ENCODE data around the gene CFHR4.
"Not testable (repeated sequence)": the region's sequence is repeated elsewhere in the genome, so short reads cannot be mapped to it uniquely, and the experiment has no call there.

Gene CFHR4

DNA sequence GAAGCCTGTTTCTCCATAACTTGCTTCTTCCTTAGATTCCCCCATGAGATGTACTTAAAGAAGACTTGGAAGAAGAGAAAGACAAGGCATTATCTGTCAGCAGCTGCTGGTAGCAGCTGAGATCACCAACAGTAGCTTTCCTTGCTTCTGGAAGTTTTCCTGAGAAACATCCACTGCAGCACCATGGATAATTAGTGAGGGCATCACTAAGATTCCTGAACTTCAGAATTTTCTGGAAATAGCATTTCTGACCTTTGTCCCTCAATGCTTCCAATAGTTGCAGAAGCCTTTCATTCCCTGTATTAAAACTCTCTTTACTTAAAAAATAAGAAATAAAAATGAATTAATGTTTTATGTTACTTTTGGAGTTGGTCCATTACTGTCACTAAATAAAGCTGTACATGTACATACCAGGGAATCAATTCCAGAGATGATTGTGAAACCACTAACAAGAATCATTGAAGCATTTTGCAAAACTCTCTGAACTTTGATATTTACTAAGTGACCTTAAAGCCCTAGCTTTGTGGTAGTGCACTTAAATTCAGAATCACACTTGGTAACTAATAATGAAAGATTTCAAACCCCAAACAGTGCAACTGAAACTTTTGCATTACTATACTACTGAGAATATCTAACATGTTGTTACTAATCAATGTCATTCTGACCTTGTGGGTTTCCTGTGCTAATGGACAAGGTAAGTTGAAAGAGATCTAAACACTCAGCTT lies at the start of gene CFHR4:
CFHR4 (plus strand) TSS at position 538 of the 725 bp plus-strand sequence; CDS start at position 637, 99 bp downstream.
- DNase-seq: no peak

- DNase-seq: not testable (repeated sequence)
Measured at GRCh38 chr1:196849613-196850492, 38.0 kb upstream of the CFHR4 start.

- no peak for DNase-seq
Measured at GRCh38 chr1:196856053-196856452, 31.8 kb upstream of the CFHR4 start.

GRCh38 chr1:196857188-196857587 lies 30.7 kb upstream of the CFHR4 start:
- DNase-seq: no peak

DNA sequence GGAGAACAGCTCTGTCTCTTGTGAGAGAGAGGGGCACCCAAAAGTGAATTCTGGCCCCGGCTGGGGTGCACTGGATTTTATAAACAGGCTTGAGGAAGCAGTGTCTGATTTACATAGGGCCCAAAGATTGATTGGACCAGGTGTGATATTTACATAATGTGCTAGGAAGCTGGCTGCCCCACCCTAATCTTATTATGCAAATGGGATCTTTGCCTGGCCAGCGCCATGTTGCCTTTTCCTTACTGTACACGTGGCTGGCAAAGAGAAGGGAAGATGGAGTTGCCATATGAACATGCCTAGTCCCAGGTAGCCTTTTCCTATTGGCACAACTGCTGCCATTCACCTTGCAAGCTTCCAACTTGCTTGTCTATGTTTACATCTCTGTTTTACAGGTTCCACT lies 29.0 kb upstream of the CFHR4 start:
- DNase-seq: no peak

GRCh38 chr1:196860323-196860884 lies 27.4 kb upstream of the CFHR4 start:
- DNase-seq: no peak

GRCh38 chr1:196861429-196861828 lies 26.4 kb upstream of the CFHR4 start:
- no peak for DNase-seq

DNA sequence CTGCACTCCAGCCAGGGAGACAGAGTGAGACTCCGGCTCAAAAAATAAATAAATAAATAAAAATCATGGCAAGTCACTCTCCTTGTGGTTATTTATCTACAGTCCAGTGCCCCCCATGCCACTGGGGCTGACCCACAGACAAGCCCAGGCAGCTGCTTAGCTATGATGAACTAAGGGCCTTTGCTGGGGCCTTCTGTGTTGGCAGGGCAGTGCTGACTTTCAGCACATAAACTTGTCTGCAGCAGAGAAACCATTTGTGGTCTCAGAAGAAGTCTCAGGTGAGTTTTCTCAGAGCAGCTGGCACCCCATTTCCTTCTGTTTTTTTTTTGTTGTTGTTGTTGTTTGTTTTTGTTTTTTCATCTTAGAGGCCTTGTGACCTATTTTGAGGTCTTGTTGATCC lies 20.9 kb upstream of the CFHR4 start:
- no peak for DNase-seq

DNA sequence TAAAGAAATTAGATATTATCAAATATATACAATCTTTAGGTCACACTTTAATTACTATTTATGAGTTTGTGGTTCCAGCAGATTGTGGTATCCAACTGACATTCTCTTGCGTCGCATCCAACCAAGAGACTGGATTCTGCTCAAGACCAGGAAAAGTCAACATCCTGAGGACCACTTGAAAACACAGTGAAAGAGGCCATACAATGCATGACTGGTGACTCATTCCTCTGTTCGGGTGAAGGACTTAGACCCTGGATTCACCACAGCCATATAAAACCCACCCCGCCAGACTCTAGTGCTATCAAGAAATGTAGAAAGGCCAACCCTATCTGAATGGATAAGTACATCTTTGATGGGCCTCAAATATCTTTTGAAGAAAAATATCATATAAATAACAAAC lies 14.5 kb upstream of the CFHR4 start:
- DNase-seq: no peak

DNA sequence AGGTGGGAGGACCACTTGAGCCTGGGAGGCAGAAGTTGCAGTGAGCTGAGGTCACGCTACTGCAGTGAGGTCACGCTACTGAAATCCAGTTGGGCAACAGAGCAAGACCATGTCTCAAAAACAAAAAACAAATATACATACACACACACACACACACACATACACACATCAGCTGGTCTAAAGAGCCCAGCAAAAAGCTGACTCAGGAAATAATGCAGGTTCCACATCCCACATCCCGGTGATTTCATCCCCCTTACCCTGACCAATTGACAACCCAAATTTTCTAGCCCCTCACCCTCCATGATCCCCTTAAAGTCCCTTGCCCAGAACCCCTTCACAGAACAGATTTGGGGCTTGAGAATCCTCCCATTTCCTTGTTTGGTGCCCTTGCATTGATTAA lies 11.9 kb upstream of the CFHR4 start:
- no peak for DNase-seq

DNA sequence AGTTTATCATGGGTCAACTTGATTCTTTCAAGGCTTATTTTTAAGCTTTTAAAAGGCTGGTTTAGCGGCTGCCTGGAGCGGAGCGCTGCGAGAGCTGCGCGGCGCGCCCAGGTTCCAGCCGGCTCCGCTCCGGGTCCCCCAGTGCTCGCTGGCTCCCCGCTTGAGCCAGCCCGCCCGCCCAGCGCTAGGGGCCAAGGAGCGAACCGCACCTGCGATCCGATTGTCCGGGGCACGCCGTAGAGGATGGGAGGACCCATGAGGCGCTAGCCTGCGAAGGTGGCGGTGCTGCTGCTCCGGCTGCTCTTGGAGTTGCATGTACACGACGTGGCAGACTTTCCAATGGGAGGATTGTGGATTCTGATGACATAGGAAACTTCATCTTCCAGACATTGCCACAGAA lies 9.9 kb upstream of the CFHR4 start:
- no peak for DNase-seq

- not testable (repeated sequence) for DNase-seq
Measured at GRCh38 chr1:196886560-196886959, 1.3 kb upstream of the CFHR4 start.

DNA sequence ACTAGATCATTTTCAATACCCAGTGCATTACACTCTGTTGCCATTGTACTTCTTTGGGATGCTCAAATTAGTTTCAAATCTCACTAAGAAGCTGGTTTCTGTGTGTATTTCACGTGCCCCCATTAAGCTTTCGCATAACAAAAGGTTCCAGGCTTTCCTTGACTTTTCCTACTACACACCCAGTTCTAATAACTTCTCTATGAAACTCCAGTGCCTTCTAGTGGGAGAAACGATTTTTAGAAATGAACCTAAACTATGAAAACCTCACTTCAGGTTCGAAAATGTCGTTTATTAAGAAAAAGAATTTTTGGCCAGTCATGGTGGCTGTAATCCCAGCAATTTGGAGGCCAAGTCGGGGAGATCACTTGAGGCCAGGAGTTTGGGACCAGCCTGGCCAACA lies 2.8 kb downstream of the CFHR4 start:
- DNase-seq: no peak

DNA sequence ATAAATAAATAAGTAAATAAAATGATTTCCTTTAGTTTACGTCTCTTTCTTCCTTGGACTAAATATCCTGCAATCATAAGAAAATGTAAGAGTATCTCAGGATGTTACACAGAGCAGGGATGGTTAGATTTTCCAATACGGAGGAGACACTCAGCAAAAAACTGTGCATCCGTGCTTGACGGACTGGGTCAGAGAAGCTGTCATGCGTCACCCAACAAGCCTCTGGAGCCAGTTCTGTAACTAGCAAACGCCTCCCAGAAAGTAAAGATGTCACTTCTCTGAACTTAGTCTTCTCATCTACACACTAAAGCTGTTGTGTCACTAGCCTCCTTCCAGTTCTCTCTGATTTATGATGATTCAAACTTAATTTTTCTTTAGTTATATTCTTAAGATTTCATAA lies 3.4 kb downstream of the CFHR4 start:
- DNase-seq: no peak

DNA sequence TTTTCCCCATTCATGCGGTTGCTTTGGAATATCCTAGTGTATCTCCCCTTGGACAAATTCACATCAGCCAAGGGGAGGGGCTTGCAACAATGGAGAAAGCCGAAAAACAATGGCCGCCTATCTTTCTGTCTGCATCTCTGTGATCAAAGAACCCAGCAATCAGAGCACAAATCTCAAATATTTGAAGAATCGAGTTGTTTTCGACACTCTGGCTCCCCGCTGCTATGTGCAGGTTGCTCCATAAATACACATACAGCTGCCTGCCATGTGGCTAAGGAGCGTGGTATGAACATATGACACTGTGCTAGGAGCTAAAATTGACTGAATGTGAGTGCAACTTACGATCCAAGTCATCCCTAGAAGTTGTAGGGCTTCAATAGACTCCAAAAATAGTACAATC lies 8.5 kb downstream of the CFHR4 start:
- DNase-seq: no peak

DNA sequence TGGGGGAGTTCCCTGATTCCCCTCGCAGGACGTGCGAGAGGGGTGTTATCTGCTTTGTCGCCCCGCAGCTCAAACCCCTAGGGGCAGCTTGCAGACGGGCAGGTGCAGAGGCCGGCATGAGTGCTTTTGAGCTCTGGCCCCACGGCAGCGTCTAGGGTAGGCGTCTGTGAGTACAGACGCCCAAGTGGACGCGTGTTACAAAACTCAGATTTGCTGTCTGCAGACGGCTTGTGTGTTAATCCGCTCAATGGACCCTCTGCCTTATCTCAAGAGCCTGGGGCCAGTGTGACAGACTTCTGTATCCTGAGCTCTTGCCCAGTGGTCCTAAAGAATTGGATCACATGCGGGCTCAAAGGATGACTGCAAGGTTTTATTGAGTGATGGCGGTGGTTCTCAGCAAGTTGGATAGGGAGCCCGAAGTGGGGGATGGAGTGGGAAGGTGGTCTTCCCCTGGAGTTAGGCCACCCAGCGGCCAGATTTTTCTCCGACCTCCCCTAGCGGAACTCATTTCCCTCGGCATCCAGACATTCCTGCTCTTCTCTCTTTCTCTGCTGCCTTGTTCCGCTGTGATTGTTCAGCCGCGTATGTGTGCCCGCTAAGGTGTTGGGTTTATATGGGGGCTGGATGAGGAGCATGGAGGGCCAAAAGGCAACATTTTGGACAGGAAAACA lies 9.4 kb downstream of the CFHR4 start:
- no peak for DNase-seq

DNA sequence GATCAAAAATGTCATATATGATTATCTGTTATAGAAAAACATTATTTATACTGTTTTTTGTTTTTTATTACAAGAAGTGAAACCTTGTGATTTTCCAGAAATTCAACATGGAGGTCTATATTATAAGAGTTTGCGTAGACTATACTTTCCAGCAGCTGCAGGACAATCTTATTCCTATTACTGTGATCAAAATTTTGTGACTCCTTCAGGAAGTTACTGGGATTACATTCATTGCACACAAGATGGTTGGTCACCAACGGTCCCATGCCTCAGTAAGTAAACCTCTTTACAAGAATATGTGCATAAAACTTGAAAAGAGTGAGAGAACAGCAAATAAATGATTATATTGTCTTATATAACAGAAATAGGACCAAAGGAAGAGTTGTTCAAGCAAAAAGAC lies 14.5 kb downstream of the CFHR4 start:
- DNase-seq: no peak

- DNase-seq: no peak
Measured at GRCh38 chr1:196910215-196910614, 22.4 kb downstream of the CFHR4 start.

- DNase-seq: not testable (repeated sequence)
Measured at GRCh38 chr1:196912283-196912682, 24.4 kb downstream of the CFHR4 start.

DNA sequence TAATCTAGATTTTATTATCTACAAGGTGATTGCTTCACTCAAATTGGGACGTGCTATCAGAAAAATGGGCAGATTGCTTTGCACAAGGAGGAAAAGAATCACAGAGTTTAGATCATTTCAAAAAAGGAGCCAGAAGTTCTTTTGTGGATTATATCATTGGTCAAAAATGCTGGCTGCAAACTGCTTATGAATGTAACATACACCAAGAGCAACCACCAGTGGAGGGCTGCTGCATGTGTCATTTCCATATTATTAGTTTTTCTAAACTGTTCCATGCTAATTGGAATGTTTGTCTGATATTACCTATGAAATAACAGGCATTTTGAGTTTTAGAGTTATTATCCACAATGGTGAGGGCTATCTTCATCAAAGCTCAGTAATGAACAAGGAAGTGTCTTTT lies 39.0 kb downstream of the CFHR4 start:
- DNase-seq: not testable (repeated sequence)

DNA sequence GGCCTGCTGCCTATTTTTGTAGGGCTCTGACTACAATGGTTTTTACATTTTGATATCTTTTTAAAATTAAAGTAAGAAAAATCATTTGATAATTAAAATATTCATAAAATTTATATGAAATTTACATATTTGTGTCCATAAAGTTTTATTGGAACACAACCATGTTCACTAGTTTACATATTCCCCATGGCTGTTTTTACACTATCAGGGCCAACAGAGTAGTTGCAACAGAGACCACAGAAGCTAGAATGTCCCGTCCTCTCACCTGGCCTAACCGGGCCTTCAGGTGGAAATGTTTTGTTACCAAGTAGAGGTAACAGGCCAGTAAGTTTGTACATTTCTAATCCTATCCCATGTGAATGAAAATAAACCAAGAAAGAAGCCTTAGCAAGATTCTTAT lies 45.0 kb downstream of the CFHR4 start:
- not testable (repeated sequence) for DNase-seq

GRCh38 chr1:196933531-196934189 lies 45.8 kb downstream of the CFHR4 start:
- DNase-seq: no peak

- not testable (repeated sequence) for DNase-seq
Measured at GRCh38 chr1:196941474-196941873, 53.6 kb downstream of the CFHR4 start.

Measured in activated naive CD4-positive, alpha-beta T cell treated with anti-CD3 and anti-CD28 coated beads, Interleukin-2, amount 50 U/mL, for 16 hours (primary cell).